Measurements from ENCODE around the gene KDM2A. TPM values are rescaled to one million over a fixed set of nuclear protein-coding genes. Genes with fewer than 3 reads are reported as not detected.
A peak's percentile ranks its signal among the peaks of the same experiment; 100 is the strongest.

KDM2A gene
- total RNA-seq, 1 donor from 2014 or later: 62.9 TPM

DNA sequence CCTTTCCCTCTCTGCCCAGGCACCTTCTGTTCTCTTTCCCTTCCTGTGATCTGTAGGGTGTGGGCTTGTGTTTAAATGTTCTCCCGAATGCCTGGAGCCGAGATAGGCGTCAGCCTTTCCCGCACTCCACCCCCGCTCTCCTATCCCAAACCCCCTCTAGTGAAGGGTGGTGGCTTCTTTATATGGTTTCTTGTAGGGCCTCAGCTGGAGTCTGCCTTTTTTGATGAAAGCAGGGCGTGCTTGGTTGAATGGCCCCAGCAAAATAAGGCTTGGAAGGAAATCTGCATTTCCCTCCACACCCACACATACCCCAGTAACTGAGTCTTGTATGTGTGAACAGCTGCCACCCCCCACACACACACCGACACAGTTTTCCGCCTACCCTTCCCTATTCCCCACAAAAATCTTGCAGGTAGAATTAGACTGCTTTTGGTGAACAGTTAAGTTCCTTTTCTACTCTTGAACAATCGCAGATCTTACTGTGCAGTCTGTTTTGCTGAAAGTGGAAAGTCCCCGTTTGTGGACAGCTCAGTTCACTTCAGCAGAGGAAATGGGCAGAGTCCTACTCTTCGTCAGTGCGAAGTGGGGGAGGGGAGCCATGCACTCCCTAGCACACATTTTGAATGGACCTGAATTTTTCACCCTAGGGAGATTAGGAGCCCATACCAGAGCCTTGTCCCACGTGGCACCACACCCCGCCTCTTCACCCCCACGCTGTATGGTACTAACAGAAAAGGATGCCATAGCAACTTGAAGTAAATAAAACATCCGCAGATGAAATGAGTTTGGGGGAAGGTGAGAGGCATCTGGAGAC lies 121.7 kb downstream of the KDM2A start:
- Mint-ChIP-seq H3K4me3 (ENCODE audit: unreplicated experiment) (peak overlapping the region; percentile 94), H3K4me1 (ENCODE audit: unreplicated experiment) (peaks cover 40% of the 10 kb centered on the region), H3K9me3 (ENCODE audit: unreplicated experiment) (no peaks in the 10 kb centered on the region), H3K36me3 (ENCODE audit: unreplicated experiment) (peaks cover 15% of the 10 kb centered on the region), H3K27me3 (ENCODE audit: unreplicated experiment) (no peaks in the 10 kb centered on the region), H3K27ac (ENCODE audit: unreplicated experiment) (peak overlapping the region; percentile 100)
- TF ChIP-seq, protein P1, sequence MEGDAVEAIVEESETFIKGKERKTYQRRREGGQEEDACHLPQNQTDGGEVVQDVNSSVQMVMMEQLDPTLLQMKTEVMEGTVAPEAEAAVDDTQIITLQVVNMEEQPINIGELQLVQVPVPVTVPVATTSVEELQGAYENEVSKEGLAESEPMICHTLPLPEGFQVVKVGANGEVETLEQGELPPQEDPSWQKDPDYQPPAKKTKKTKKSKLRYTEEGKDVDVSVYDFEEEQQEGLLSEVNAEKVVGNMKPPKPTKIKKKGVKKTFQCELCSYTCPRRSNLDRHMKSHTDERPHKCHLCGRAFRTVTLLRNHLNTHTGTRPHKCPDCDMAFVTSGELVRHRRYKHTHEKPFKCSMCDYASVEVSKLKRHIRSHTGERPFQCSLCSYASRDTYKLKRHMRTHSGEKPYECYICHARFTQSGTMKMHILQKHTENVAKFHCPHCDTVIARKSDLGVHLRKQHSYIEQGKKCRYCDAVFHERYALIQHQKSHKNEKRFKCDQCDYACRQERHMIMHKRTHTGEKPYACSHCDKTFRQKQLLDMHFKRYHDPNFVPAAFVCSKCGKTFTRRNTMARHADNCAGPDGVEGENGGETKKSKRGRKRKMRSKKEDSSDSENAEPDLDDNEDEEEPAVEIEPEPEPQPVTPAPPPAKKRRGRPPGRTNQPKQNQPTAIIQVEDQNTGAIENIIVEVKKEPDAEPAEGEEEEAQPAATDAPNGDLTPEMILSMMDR (IDR thresholded peaks at IDR 0.05): no peak
- DNase-seq (ENCODE audit: extremely low spot score, unreplicated experiment): no peak

DNA sequence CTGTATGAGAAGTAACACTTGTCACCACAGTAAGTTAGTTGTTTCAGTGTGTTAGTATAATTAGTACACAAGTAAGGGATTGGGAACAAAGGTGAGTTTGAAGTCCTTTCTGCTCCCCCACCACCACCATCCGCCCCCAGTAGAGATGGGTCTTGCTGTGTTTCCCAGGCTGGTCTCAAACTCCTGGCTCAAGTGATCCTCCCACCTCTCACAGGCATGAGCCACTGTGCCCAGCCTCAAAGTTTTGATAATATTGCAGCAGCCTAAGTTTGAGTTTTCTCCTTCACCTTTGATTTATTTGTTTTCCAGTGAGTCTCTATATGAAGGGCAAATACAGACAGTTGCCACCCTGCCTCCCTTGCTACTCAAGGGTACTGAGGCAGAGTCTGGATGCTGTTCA lies 123.5 kb downstream of the KDM2A start:
- peak overlapping the region; percentile 32 for H3K4me3 Mint-ChIP-seq (ENCODE audit: unreplicated experiment)
- H3K27ac Mint-ChIP-seq (ENCODE audit: unreplicated experiment): peak overlapping the region; percentile 100
- peaks cover 24% of the 10 kb centered on the region for H3K36me3 Mint-ChIP-seq (ENCODE audit: unreplicated experiment)
- peaks cover 40% of the 10 kb centered on the region for H3K4me1 Mint-ChIP-seq (ENCODE audit: unreplicated experiment)
- no peaks in the 10 kb centered on the region for H3K27me3 Mint-ChIP-seq (ENCODE audit: unreplicated experiment)
- TF ChIP-seq, protein P1 (IDR thresholded peaks at IDR 0.05): no peak
- DNase-seq (ENCODE audit: extremely low spot score, unreplicated experiment): no peak
- H3K9me3 Mint-ChIP-seq (ENCODE audit: unreplicated experiment): no peaks in the 10 kb centered on the region

DNA sequence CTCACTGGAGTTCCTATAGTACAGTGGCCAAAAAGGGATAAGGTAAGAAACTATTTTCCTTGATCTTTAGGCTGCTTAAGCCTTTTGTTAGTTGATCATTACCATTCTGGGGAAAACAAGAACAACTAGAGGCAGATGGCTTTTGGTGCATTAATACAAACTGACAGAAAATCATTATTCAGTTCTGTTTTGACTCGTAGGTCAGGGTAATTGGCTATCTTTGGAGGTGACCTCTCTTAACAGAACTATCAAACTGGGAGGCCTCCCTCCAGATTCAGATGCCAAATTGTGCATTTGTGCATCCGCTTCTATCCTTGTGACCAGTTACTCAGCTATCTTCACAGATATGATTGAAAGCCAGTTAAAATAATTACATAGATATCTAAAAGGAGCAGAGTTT lies 124.0 kb downstream of the KDM2A start:
- peaks cover 27% of the 10 kb centered on the region for H3K36me3 Mint-ChIP-seq (ENCODE audit: unreplicated experiment)
- TF ChIP-seq, protein P1 (IDR thresholded peaks at IDR 0.05): no peak
- no peaks in the 10 kb centered on the region for H3K27me3 Mint-ChIP-seq (ENCODE audit: unreplicated experiment)
- H3K9me3 Mint-ChIP-seq (ENCODE audit: unreplicated experiment): no peaks in the 10 kb centered on the region
- peaks cover 39% of the 10 kb centered on the region for H3K4me1 Mint-ChIP-seq (ENCODE audit: unreplicated experiment)
- H3K4me3 Mint-ChIP-seq (ENCODE audit: unreplicated experiment): no peak overlapping the region
- no peak for DNase-seq (ENCODE audit: extremely low spot score, unreplicated experiment)
- peak overlapping the region; percentile 100 for H3K27ac Mint-ChIP-seq (ENCODE audit: unreplicated experiment)

DNA sequence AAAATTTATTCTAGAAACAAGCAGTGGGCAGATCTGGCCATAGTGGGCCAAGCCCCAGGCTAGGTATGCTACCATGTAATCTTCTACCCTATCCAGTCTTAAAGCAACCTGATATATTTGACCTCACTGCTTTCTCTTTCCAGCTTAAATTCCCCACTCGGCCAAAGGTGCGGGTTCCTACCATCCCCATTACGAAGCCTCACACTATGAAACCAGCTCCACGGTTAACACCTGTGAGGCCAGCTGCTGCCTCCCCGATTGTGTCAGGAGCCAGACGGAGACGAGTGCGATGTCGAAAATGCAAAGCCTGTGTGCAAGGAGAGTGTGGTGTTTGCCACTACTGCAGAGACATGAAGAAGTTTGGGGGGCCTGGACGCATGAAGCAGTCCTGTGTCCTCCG lies 126.0 kb downstream of the KDM2A start:
- Mint-ChIP-seq H3K4me1 (ENCODE audit: unreplicated experiment) (peaks cover 27% of the 10 kb centered on the region), H3K27ac (ENCODE audit: unreplicated experiment) (no peak overlapping the region)

DNA sequence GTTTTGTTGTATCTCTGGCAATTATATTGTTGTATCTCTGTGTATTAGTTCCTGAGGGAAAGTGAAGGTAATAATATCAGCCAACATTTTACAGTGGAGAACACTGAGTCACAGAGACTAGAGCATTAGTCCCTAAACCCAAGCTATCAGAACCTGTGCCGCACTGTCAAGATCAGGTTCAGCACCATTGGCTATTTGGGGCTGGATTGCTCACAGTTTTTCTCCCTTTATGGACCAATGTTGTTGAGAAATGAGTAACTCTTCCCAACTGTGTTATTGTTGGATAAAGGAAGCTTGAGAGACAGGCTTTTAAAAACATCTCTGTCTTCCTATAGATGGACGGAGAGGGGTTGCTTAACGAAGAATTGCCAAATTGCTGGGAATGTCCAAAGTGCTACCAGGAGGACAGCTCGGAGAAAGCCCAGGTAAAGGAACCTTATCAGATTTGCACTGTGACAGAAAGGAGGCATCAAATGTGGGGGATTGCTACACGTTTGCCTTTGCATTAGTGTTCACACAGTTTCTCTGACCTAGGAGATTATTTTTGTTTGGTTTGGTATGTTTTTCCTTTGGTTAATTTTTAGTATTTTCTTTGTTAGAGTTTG lies 129.0 kb downstream of the KDM2A start:
- TF ChIP-seq, protein P1 (IDR thresholded peaks at IDR 0.05): no peak
- peaks cover 52% of the 10 kb centered on the region for H3K36me3 Mint-ChIP-seq (ENCODE audit: unreplicated experiment)
- peaks cover 9% of the 10 kb centered on the region for H3K4me1 Mint-ChIP-seq (ENCODE audit: unreplicated experiment)
- DNase-seq (ENCODE audit: extremely low spot score, unreplicated experiment): no peak
- H3K9me3 Mint-ChIP-seq (ENCODE audit: unreplicated experiment): no peaks in the 10 kb centered on the region
- H3K27ac Mint-ChIP-seq (ENCODE audit: unreplicated experiment): no peak overlapping the region
- no peaks in the 10 kb centered on the region for H3K27me3 Mint-ChIP-seq (ENCODE audit: unreplicated experiment)
- no peak overlapping the region for H3K4me3 Mint-ChIP-seq (ENCODE audit: unreplicated experiment)

More for the DNA sequence above, 126.0 kb downstream of the KDM2A start:
- Mint-ChIP-seq H3K4me3 (ENCODE audit: unreplicated experiment) (no peak overlapping the region), H3K27me3 (ENCODE audit: unreplicated experiment) (no peaks in the 10 kb centered on the region), H3K36me3 (ENCODE audit: unreplicated experiment) (peaks cover 46% of the 10 kb centered on the region), H3K9me3 (ENCODE audit: unreplicated experiment) (no peaks in the 10 kb centered on the region)
- TF ChIP-seq, protein P1 (IDR thresholded peaks at IDR 0.05): no peak
- DNase-seq (ENCODE audit: extremely low spot score, unreplicated experiment): no peak
